Measurements from ENCODE around the gene SELP.

DNA sequence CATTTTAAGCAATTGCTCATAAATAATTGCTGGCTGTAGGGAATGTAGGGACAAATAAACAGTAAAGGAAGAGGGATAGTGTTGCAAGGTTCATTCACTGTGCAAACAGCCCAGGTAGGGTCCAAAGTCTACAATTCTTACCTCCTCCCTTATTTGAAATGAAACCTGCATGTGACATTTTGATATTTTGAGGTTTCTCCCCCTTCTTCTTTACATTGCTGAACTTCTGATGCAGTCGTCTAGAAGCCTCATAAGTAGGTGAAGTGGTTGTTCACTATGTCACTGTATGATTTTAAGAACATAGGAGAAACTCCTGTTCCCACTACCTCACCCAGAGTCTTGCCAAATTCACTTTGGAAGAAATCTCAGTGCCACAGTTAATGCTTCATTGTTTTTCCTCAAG, 59.8 kb downstream of the SELP start:
- TF ChIP-seq SRF (IDR thresholded peaks at IDR 0.05; ENCODE audit: low read depth, low read length) (no peak), RFX5 (IDR thresholded peaks at IDR 0.05; ENCODE audit: low read depth, low read length) (no peak), KDM5B (CRISPR knock-in tag; IDR thresholded peaks at IDR 0.05; ENCODE audit: borderline replicate concordance) (no peak), ZNF263 (CRISPR knock-in tag; IDR thresholded peaks at IDR 0.05) (no peak), SIN3A (IDR thresholded peaks at IDR 0.05; ENCODE audit: borderline replicate concordance, low read depth, low read length) (no peak), POLR2A (IDR thresholded peaks at IDR 0.05; ENCODE audit: insufficient read depth in 1 of 2, low read depth in 2 of 2, low read length in 2 of 2) (no peak), ZSCAN22 (CRISPR knock-in tag; IDR thresholded peaks at IDR 0.05) (no peak)
- TF ChIP-seq, protein P1, sequence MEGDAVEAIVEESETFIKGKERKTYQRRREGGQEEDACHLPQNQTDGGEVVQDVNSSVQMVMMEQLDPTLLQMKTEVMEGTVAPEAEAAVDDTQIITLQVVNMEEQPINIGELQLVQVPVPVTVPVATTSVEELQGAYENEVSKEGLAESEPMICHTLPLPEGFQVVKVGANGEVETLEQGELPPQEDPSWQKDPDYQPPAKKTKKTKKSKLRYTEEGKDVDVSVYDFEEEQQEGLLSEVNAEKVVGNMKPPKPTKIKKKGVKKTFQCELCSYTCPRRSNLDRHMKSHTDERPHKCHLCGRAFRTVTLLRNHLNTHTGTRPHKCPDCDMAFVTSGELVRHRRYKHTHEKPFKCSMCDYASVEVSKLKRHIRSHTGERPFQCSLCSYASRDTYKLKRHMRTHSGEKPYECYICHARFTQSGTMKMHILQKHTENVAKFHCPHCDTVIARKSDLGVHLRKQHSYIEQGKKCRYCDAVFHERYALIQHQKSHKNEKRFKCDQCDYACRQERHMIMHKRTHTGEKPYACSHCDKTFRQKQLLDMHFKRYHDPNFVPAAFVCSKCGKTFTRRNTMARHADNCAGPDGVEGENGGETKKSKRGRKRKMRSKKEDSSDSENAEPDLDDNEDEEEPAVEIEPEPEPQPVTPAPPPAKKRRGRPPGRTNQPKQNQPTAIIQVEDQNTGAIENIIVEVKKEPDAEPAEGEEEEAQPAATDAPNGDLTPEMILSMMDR (CRISPR knock-in tag; IDR thresholded peaks at IDR 0.05): no peak
- TF ChIP-seq, protein P2, sequence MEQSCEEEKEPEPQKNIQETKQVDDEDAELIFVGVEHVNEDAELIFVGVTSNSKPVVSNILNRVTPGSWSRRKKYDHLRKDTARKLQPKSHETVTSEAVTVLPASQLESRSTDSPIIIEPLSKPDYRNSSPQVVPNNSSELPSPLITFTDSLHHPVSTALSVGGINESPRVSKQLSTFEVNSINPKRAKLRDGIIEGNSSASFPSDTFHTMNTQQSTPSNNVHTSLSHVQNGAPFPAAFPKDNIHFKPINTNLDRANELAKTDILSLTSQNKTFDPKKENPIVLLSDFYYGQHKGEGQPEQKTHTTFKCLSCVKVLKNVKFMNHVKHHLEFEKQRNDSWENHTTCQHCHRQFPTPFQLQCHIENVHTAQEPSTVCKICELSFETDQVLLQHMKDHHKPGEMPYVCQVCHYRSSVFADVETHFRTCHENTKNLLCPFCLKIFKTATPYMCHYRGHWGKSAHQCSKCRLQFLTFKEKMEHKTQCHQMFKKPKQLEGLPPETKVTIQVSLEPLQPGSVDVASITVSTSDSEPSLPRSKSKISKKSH (CRISPR knock-in tag; IDR thresholded peaks at IDR 0.05; ENCODE audit: borderline replicate concordance): no peak
- TF ChIP-seq, protein P3, sequence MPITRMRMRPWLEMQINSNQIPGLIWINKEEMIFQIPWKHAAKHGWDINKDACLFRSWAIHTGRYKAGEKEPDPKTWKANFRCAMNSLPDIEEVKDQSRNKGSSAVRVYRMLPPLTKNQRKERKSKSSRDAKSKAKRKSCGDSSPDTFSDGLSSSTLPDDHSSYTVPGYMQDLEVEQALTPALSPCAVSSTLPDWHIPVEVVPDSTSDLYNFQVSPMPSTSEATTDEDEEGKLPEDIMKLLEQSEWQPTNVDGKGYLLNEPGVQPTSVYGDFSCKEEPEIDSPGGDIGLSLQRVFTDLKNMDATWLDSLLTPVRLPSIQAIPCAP (CRISPR knock-in tag; IDR thresholded peaks at IDR 0.05; ENCODE audit: low read depth): no peak

Data from HepG2 (cell line).